GM21447 (cell line): ENCODE data around the gene MMP20.
"Not testable (repeated sequence)": the region's sequence is repeated elsewhere in the genome, so short reads cannot be mapped to it uniquely, and the experiment has no call there.

Experiments used
- ATAC-seq: cut with Tn5 transposase; IDR thresholded peaks from one replicate; pipeline ENCODE4 v1.9.1; 2021; ENCODE audit not compliant: unreplicated experiment

The MMP20 gene, protein sequence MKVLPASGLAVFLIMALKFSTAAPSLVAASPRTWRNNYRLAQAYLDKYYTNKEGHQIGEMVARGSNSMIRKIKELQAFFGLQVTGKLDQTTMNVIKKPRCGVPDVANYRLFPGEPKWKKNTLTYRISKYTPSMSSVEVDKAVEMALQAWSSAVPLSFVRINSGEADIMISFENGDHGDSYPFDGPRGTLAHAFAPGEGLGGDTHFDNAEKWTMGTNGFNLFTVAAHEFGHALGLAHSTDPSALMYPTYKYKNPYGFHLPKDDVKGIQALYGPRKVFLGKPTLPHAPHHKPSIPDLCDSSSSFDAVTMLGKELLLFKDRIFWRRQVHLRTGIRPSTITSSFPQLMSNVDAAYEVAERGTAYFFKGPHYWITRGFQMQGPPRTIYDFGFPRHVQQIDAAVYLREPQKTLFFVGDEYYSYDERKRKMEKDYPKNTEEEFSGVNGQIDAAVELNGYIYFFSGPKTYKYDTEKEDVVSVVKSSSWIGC

DNA sequence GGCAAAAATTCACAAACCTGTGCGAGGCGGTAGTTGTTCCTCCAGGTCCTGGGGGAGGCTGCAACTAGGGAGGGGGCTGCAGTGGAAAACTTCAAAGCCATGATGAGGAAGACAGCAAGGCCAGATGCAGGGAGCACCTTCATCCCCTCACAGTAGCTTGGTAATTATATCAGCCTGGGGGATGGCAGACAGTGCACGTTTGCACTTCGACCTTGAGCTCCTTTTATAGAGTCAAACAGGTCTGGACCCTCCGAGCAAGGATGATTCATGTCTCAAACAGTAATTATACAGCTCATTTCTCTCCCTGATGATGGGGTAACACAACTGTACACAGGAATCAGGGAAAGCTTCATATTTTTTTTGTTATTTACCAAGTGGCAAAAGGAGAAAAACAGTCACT is at the start of gene MMP20:
Gene MMP20, minus strand, starts transcription at position 156 of the 400 bp plus-strand sequence. Its CDS starts 13 bp downstream, at position 143.
- ATAC-seq, result no peak

DNA sequence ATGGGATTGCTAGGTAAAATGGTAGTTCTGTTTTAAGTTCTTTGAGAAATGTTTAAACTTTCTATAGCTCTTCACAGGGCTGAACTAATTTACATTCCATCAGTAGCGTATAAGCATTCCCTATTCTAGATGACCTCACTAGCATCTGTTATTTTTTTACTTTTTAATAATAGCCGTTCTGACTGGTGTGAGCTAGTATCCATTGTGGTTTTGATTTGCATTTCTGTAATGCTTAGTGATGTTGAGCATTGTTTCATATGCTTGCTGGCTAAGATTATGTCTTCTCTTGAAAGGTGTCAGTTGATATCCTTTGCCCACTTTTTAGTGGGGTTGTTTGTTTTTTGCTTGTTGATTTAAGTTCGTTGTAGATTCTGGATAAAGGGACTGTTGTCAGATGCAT is 44.5 kb upstream of the MMP20 start:
- ATAC-seq, result peak; percentile 73

DNA sequence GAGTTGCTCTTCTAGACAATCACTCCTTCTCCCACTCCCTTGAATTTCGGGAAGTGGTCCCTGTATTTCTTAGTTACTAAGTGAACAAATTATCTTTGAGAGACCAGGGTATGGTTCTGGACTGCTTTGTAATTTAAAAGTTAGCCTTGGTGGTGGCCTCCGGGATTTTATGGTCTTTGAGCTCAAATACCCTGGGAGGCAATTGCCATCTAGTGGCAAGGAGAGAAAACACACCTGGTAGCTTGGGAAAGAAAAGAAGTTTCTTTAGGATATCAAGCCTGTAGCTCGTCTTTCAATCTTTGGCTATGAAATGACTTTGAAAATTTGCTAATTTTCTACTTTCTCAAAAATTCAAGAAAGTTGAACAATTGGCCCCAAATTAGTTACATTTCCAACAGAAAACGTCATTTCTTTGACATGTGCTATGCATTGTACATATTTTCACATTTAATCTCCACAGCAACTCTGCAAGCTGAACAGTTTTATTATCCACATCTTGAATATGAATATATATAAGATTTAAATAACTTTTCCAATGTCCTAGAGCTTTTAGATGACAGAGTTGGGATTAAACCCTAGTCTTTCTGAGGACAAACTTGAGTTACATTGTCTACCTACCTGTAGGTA is 41.3 kb upstream of the MMP20 start:
- peak; percentile 66 for ATAC-seq

DNA sequence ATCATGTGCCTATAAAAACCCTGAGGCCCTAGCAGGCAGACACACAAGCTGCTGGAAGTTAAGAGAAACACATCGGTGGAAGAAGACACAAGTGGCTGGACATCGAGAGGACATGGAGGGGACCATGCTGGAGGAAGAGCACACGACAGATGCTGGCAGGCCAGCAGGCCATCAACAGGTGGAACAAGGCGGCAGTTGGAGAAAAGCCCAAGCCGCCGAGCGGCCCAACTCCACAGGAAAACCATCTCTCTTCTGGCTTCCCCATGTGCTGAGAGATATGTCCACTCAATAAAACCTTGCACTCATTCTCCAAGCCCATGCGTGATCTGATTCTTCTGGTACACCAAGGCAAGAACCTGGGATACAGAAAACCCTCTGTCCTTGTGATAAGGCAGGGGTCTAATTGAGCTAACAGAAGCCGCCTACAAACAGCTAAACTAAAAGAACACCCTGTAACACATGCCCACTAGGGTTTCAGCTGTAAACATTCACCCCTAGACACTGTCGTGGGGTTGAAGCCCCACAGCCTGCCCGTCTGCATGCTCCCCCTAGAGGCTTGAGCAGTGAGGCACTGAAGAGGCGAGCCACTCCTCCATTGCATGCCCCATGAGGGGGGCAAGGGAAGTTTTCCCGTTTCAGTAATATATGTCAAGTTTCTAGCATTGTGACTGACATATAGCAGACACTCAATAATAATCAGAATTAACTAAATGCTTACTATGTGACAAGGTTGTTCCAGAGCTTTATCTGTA is 39.0 kb upstream of the MMP20 start:
- ATAC-seq, result no peak

DNA sequence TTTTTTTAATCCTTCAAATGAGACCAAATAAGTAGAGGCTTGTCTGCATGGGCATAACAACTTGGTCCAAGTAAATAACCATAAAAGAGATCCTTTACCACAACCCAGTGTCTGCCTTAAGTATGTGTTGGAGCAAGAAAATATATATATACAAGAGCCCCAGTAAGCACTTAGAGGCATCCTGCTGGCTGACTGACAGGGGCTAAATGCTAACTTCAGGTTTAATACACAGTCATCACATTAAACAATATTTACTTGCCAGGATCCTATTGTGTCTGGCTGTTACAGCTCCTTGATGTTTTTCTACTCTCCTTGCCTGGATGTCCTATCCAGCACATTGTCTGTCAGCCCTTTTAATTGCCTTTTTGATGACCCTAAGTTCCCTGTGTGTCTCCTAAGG is 37.5 kb upstream of the MMP20 start:
- ATAC-seq, result no peak

DNA sequence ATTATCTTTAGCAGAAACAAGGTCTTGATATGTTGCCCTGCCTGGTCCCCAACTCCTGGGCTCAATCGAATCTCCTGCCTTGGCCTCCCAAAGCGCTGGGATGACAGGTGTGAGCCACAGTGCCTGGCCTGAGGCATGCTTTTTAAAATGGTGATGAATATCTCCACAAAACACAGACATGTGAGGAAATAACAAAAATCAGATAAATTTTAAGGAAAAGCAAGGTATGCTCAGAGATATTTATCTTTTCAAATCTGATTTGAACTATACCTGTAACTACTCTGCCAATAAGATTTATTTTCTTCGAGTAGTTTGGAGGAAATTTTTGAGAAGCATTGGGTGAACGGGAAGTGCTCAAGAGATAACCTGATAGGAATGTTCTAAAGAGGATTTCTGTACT is 35.9 kb upstream of the MMP20 start:
- no peak for ATAC-seq

DNA sequence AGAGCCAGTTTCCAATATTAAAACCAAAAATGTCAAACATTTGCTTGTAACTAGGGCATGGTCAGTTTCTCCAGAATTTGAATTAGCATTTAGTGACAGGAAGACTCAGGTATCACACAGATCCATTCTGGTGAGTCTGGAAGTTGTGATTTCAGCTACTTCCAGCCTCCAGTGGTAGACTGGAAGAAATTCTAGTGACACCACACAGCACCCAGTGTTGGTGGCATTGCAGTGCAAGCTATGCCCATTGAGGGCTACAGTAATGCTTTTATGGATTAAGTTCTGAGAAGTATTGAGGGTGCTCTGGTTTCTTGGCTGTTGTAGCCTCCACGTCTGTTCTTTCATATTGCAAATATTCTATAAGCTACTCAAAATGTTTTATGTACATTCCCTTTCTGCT is 31.4 kb upstream of the MMP20 start:
- no peak for ATAC-seq

DNA sequence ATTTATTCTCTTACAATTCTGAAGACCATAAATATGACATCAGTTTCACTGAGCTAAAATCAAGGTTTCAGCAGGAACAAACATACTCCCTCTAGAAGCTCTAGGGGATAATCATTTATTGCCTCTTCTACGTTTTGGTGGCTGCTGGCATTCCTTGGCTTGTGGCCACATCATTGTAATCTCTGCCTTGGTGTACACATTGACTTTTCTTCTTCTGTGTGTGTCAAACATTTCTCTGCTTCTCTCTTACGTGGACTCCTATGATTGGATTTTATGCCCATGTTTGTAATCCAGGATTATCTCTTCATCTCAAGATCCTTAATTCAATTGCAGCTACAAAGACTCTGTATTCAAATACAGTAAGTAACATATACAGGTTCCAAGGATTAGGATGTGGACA is 30.4 kb upstream of the MMP20 start:
- no peak for ATAC-seq

DNA sequence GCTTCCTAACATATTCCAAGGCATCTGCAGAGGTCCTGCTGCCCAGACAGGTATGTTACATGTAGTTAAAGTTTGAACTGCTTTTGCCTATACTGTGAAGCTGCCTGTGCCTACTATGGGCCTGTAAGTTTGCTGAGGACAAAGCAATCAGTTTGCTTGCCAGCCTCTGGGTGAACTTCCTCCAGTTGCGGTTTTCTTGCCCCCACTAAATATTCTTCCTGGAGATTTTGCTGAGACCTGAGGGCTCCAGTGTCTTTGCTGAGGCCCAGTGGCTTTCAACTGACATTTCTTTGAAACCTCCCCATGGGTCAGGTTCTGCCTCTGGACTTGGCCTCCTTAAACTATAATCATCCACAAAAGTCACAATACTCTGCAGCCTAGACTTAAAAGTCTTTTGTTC is 29.6 kb upstream of the MMP20 start:
- ATAC-seq, result no peak

DNA sequence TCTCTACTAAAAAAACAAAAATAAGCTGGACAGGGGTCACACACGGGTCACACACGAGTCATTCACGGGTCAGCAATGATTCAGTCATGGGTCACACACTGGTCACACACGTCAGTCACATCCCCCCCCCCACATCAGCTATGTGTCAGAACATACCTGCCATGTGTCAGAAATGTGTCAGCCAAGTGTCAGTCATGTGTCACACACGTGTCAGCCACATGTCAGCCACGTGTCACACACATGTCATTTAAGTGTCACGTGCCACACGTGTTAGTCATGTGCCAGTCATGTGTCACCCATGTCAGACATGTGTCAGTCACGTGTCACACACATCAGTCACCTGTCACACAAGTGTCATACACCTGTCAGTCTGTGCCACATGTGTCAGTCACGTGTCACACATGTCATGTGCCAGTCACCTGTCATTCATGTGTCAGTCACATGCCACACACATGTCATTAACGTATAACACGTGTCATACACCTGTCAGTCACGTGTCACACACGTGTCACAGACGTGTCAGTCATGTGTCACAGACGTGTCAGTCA is 28.7 kb upstream of the MMP20 start:
- no peak for ATAC-seq

DNA sequence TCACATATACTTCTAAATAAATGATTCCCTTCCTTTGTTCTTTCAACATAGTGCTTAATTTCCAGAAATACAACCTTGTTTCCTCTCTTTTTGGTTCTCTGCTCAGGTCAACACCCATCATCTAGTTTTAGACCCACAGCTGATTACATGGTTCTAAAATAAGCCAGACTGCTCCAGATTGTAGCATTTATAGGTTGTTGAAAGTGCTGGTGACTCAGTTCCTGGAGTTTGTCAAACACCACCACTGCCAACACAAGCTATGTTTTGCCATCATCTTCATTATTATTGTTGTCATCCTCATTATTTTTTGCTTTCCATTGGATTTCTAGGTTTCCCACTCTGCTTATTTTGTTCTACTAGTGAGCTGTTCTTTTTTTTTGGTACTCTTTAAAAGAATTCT is 22.3 kb upstream of the MMP20 start:
- no peak for ATAC-seq

DNA sequence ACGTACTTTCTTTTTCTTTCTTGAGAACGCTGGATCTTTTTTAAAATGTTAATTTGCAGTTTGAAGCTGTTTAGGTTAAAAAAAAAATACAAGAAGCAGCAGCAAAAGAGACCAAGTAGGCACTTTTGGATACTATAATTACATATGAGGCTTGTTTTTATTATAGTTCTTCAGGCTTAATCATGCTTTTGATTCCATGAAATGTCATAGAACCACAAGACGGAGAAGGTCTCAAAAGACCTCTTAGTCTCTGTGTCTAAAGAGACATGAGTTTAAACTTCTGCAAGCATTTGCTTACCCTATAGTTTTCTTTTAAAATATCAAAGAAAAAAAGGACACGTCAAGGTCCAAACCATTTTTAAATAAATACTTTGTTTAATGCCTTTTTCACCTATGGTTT is 18.8 kb upstream of the MMP20 start:
- no peak for ATAC-seq

DNA sequence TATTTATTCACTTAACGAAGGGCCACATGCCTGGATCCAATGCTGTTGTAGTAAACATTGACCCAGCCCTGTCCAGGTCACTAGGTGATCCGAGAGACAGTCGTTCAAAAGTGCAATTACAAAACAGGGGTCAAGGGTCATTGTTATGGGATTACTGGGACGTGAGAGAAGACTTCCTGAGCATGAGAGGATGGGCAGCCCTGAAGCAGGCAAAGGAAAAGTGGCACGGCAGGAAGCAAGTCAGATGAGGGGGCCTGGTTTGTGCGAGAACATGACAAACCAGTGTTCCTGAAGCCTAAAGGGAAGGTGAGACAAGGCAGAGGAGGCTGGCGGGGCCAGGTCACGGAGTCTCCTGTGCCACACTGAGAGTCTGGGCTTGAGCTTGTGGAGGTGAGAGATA is 15.8 kb upstream of the MMP20 start:
- no peak for ATAC-seq

DNA sequence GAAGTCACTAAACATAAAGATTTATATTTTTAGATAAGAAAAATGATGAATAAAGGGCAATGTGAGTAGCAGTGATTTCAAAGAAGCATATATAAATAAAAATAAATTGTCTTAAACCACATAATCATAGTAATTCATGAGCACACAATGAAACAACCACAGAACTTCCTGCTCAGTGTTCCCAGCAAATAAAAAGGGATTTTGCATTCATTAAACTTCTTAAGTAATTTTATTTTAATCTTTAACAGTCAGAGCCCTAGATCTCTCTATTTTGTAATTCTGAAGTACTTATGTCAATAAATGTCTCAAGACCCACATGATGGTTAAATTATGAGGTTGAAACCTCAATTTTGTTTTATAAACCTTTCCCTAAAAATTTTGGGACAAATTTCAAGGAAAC is 14.5 kb upstream of the MMP20 start:
- ATAC-seq, result no peak

DNA sequence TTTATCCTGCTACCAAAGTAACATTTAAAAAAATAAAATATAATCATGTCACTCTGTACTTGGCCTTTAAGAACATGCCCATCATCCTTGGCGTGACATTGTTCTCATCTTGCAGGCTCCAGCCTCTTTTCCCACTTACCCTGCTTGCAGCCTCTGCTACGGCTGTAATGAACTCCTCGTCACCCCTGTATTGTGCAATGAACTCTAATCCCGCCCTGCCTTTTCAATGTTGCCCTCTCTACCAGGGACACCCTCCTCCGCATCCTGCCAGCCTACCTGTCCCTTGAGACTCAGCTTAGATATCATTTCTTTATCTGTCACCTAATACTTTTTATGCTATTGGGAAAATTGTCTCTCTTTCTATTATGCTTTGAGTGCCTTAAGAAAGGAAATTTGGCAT is 12.6 kb upstream of the MMP20 start:
- ATAC-seq, result no peak

DNA sequence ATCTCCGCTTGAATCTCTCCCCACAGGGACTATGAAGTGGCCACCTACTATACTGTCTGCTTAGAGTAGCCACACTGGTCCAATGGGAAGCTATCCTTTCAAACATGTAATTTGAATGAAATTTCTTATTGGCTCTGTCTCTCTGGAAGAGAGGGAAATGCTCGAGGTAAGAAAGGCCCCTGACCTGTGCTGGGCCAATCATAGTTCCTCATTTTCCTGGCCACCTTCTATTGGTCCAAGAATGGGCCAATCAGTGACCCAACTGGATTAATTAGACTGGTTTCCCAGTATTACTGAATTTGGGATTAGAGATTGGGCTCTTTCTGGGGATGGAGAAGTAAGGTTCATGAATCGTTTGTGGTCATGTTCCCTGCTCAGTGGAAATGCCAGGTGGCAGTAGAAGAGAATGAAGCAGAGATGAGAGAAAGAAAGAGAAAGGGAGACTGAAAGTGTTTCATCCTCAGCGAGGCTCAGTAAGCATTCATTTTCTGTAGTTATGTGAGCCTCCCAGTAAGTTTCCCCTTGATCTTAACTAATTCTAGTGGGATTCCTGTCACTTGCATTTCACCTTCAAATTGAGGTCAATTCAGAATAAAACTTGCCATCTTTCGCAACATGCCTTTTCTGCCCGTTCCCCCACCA is 8.4 kb upstream of the MMP20 start:
- no peak for ATAC-seq

DNA sequence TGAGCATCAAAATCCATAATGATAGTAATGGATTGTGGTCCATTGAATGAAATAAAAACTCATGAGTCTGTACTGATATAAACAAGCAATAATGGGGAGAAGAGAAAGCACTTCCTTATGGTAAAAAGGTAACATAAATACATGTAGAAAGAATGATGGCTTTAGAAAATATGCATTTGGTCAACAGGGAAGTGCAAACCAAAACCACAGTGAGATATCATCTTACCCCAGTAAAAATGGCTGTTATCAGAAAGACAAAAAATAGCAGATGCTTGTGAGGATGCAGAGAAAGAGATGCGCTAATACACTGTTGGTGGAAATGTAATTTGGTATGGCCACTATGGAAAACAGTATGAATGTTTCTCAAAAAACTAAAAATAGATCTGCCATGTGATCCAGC is 6.9 kb upstream of the MMP20 start:
- no peak for ATAC-seq

DNA sequence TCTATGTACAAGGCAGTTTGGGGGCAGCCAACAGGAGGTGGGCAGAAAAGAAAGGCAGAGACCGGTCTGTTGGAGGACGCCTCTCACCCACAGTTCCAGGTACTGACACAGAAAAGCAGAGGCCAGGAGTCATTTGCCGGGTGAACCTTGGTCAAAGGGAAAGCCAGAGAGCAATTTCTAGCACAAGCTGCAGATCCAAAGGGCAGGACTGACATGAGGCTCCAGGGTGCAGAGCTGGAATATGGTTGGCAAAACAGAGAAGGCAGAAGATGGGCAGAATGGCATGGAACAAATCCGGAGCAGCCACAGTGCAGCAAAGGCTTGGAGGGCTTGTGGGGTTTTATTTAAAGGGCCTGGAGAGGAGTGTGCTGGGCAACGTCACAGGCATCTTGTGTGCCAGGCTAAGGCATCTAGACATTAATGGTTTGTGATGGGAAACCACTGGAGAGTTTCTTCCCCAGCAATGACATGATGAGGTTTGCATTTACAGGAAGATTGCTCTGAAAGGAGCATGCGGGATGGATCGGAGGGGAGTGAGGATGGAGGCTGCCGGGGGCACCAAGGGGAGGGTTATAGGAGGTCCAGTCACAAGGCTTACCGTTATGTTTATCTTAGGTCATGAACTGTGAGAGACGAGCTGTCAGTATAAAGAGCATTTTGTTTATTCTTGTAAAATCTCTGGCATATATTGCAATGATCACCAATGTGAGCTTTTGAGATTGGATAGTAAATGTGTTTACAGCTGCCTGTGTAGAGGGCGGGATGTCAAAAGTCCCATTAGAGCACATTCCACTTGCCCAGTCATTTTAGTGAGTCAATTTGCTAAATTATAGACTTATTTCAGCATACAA is 5.7 kb upstream of the MMP20 start:
- no peak for ATAC-seq

DNA sequence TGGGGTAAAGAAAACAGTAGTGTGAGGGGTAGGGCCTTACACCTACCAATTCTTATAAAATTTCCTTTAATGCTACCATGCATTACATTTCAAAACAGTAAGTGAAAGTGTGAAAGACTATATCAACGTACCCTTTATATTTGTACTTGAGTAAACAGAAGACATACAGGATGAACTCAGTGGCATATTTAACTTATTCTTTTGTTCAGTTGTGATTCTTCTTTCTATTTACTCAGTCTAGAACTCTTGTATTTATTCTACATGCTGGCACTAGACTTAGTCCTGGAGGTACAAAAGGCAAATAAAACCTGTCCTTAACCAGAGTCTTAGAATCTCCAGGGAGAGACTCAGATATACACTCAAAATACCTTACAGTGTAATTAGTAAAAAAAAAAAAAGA is 4.8 kb upstream of the MMP20 start:
- not testable (repeated sequence) for ATAC-seq

DNA sequence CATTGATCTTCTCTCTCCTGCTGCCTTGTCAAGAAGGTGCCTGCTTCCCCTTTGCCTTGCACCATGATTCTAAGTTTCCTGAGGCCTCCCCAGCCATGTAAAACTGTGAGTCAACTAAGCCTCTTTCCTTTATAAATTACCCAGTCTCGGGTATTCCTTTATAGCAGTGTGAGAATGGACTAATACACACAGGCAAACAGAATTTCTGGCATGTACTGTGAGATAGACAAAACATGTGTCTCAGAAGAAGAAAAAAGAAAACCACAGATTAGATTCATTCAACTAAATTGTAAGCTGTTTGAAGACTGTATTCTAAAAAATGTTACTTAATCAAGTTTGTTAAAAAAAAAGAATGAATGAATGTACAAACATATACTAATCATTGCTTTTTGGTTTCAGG is 1.5 kb upstream of the MMP20 start:
- no peak for ATAC-seq
